ENCODE data around the gene MACROD2.

The MACROD2 gene

DNA sequence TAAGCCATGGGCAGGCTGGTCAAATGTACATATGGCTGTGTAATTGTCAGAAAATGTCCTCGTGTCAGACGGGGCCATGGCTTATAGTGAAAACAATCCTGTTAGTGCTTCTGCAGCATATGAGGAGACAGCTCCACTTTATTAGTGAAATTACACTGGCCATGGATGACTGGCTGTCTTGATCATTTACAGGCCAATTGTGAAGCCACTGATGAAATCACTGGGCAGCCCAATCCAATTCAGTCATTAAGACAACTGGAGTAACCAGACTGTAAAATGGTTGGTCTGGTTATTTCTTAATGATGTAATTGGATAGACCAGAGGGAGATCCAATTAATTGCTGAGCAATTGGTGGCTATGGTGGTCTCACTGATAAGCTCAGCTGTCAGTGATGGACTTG lies 1828.4 kb downstream of the MACROD2 start:
- TF ChIP-seq REST (IDR thresholded peaks at IDR 0.05; ENCODE audit: insufficient read depth in 1 of 2, low read depth in 2 of 2, low read length in 2 of 2) (no peak), FOXP2 (optimal IDR thresholded peaks at IDR 0.05; ENCODE audit: borderline replicate concordance, extremely low read depth, extremely low read length, insufficient read depth) (no peak), SIN3A (IDR thresholded peaks at IDR 0.05; ENCODE audit: borderline replicate concordance, insufficient read depth, low read length) (no peak), TAF1 (IDR thresholded peaks at IDR 0.05; ENCODE audit: borderline replicate concordance, insufficient read depth, low read length) (no peak)

DNA sequence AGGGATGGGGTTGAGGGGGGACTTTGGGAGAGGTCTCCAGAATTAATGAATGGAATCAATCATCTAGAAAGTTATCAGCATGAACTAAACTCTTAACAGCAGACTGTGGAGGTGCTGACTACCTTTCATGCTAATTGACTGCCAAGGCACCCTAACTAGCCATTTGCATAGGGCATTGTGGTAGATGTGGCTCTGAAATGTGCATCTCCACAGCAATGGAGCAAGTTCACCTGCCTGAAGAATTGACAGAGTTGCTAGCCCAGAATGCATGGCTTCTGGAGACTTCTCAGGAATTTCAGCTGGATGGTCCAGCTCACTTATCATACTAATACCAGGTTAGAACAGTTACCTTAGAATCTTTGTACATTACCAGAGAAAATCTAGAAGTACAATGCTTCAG lies 1832.3 kb downstream of the MACROD2 start:
- no peak for TF ChIP-seq SIN3A (IDR thresholded peaks at IDR 0.05; ENCODE audit: borderline replicate concordance, insufficient read depth, low read length)
- no peak for TF ChIP-seq TAF1 (IDR thresholded peaks at IDR 0.05; ENCODE audit: borderline replicate concordance, insufficient read depth, low read length)
- TF ChIP-seq FOXP2 (optimal IDR thresholded peaks at IDR 0.05; ENCODE audit: borderline replicate concordance, extremely low read depth, extremely low read length, insufficient read depth): no peak
- TF ChIP-seq POLR2AphosphoS5 (IDR thresholded peaks at IDR 0.05; ENCODE audit: low read depth, low read length): no peak
- TF ChIP-seq REST (IDR thresholded peaks at IDR 0.05; ENCODE audit: insufficient read depth in 1 of 2, low read depth in 2 of 2, low read length in 2 of 2): no peak

GRCh38 chr20:15831201-15831600 lies 1835.9 kb downstream of the MACROD2 start:
- TF ChIP-seq FOXP2 (optimal IDR thresholded peaks at IDR 0.05; ENCODE audit: borderline replicate concordance, extremely low read depth, extremely low read length, insufficient read depth): no peak
- no peak for TF ChIP-seq REST (IDR thresholded peaks at IDR 0.05; ENCODE audit: insufficient read depth in 1 of 2, low read depth in 2 of 2, low read length in 2 of 2)
- no peak for TF ChIP-seq SIN3A (IDR thresholded peaks at IDR 0.05; ENCODE audit: borderline replicate concordance, insufficient read depth, low read length)
- TF ChIP-seq TAF1 (IDR thresholded peaks at IDR 0.05; ENCODE audit: borderline replicate concordance, insufficient read depth, low read length): no peak
- TF ChIP-seq POLR2AphosphoS5 (IDR thresholded peaks at IDR 0.05; ENCODE audit: low read depth, low read length): no peak

GRCh38 chr20:15832512-15832911 lies 1837.2 kb downstream of the MACROD2 start:
- TF ChIP-seq POLR2AphosphoS5 (IDR thresholded peaks at IDR 0.05; ENCODE audit: low read depth, low read length) (no peak), FOXP2 (optimal IDR thresholded peaks at IDR 0.05; ENCODE audit: borderline replicate concordance, extremely low read depth, extremely low read length, insufficient read depth) (no peak), REST (IDR thresholded peaks at IDR 0.05; ENCODE audit: insufficient read depth in 1 of 2, low read depth in 2 of 2, low read length in 2 of 2) (no peak), TAF1 (IDR thresholded peaks at IDR 0.05; ENCODE audit: borderline replicate concordance, insufficient read depth, low read length) (no peak), SIN3A (IDR thresholded peaks at IDR 0.05; ENCODE audit: borderline replicate concordance, insufficient read depth, low read length) (no peak)

- TF ChIP-seq FOXP2 (optimal IDR thresholded peaks at IDR 0.05; ENCODE audit: borderline replicate concordance, extremely low read depth, extremely low read length, insufficient read depth) (no peak), TAF1 (IDR thresholded peaks at IDR 0.05; ENCODE audit: borderline replicate concordance, insufficient read depth, low read length) (no peak), REST (IDR thresholded peaks at IDR 0.05; ENCODE audit: insufficient read depth in 1 of 2, low read depth in 2 of 2, low read length in 2 of 2) (no peak), SIN3A (IDR thresholded peaks at IDR 0.05; ENCODE audit: borderline replicate concordance, insufficient read depth, low read length) (no peak), POLR2AphosphoS5 (IDR thresholded peaks at IDR 0.05; ENCODE audit: low read depth, low read length) (no peak)
Measured at GRCh38 chr20:15834857-15835256, 1839.5 kb downstream of the MACROD2 start.
